ENCODE results near the gene RUNDC3A. TPM values are rescaled to one million over a fixed set of nuclear protein-coding genes. Genes with fewer than 3 reads are reported as not detected.

The RUNDC3A gene
- total and polyA plus RNA-seq, 2 of the 13 experiments (the other 11 are each of a cell fraction or from before 2014, with no cell fraction given): 0.25 TPM; not detected in 1

DNA sequence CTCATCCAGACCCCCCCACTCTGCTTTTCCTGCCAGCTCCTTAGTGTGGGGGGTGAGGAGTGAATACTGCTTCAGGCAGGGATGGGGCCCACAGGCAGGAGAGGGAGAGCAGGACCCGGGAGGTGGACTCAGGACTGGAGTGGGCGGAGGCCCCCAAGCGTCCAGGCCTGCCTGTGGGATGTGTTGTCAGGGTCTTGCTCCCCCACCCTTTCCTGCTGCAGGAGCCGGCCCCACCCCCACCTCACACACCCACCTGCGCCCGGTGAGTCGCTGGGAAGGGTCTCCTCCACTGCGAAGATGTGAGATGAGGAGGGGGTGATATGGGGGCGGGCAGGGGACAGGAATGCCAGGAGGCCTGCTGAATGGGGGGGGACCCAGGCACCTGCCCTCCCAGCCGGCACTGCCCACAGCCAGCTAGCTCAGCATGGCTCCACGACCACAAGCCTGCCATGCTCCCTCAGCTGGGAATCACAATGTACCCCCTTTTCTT, 54.1 kb downstream of the RUNDC3A start:
- peak overlapping the region; percentile 75 to 82 (median 76); a peak in 5 of 6 replicates for H3K4me3 ChIP-seq (replicated peaks in 1 of 3; ENCODE audit: insufficient read depth in 1 of 3, low read depth in 2 of 3, low read length in 3 of 3)
- H3K79me2 ChIP-seq (ENCODE audit: insufficient read depth, low read length): no peaks in the 10 kb centered on the region
- ChIA-PET POLR2A (interaction anchor here (1.7 to 3.2 kb wide), 4 partner anchors 8 to 23 kb away, joined by 4 to 19 read pairs (median 7); partner anchors contain the start of gene GRN), CTCF (ENCODE audit: low intra/inter-chr PET ratio, low total read pairs) (interaction anchor here (1.8 kb wide), 1 partner anchor 8 kb away, joined by 9 read pairs; no protein-coding TSS in a partner anchor)
- no TSS peak for BruUV-seq (replicated peaks)
- no peaks in the 10 kb centered on the region for H4K20me1 ChIP-seq (ENCODE audit: insufficient read depth, low read length)
- intact Hi-C loops (cut with micrococcal nuclease; ENCODE audit: unreplicated experiment) (no loop called here), in situ Hi-C loops (cut with HindIII; ENCODE audit: extremely low pct_ligation_motif_present, low pct_unique_long_range_greater_than_20kb) (no loop called here)
- peaks cover 1 to 14% of the 10 kb centered on the region in 2 experiments; a peak in 3 of 5 replicates for H3K27me3 ChIP-seq (ENCODE audit: control insufficient read depth in 1 of 2, insufficient read depth in 2 of 2, low read length in 2 of 2)
- 37% methylated on average over 8 of the region's 11 CpGs for WGBS (ENCODE audit: low lambda C conversion rate)
- no peaks in the 10 kb centered on the region for H3K9me3 ChIP-seq (ENCODE audit: low read length)
- H3K36me3 ChIP-seq (replicated peaks in 1 of 2; ENCODE audit: control insufficient read depth in 1 of 2, insufficient read depth in 2 of 2, low read length in 2 of 2): no peaks in the 10 kb centered on the region
- H3K4me2 ChIP-seq (ENCODE audit: low read depth, low read length): peak overlapping the region; percentile 98
- H3K27ac ChIP-seq (ENCODE audit: extremely low read length, insufficient read depth, low read length): no peak overlapping the region
- no peak overlapping the region for H2AFZ ChIP-seq (ENCODE audit: low read length)
- H3K4me1 ChIP-seq (ENCODE audit: insufficient read depth, low read length): peaks cover 45% of the 10 kb centered on the region
- DNase-seq (ENCODE audit: low spot score): no peak
- no peak for FAIRE-seq
- peak; percentile 10; the same call in 2 of the 3 replicates for ATAC-seq
- peak overlapping the region; percentile 67; the same call in 1 of the 2 replicates for H3K9ac ChIP-seq (ENCODE audit: insufficient read depth, low read depth, low read length)
- TF ChIP-seq ZBTB10 (CRISPR knock-in tag; IDR thresholded peaks at IDR 0.05; ENCODE audit: borderline replicate concordance): 0 out of 2 replicates have a peak, but pooled peaks have one; percentile 44
- no peak for TF ChIP-seq ZNF432 (CRISPR knock-in tag; IDR thresholded peaks at IDR 0.05; ENCODE audit: borderline replicate concordance)
- TF ChIP-seq ZNF326 (CRISPR knock-in tag; IDR thresholded peaks at IDR 0.05; ENCODE audit: borderline replicate concordance): no peak
- TF ChIP-seq HMG20A (CRISPR knock-in tag; IDR thresholded peaks at IDR 0.05; ENCODE audit: borderline replicate concordance): no peak
- TF ChIP-seq ZNF790 (CRISPR knock-in tag; IDR thresholded peaks at IDR 0.05; ENCODE audit: borderline replicate concordance): 0 out of 2 replicates have a peak, but pooled peaks have one; percentile 49
- no peak for TF ChIP-seq ZNF740 (CRISPR knock-in tag; IDR thresholded peaks at IDR 0.05)
- no peak for TF ChIP-seq ZNF547 (CRISPR knock-in tag; IDR thresholded peaks at IDR 0.05)
- 0 out of 2 replicates have a peak, but pooled peaks have one; percentile 7 for TF ChIP-seq ZC3H13 (CRISPR knock-in tag; IDR thresholded peaks at IDR 0.05)
- TF ChIP-seq PHF21A (CRISPR knock-in tag; IDR thresholded peaks at IDR 0.05): no peak
- TF ChIP-seq NCOR1 (IDR thresholded peaks at IDR 0.05; ENCODE audit: borderline replicate concordance, low read length): no peak
- TF ChIP-seq IRF9 (CRISPR knock-in tag; IDR thresholded peaks at IDR 0.05; ENCODE audit: borderline replicate concordance): no peak
- no peak for TF ChIP-seq HBP1 (CRISPR knock-in tag; IDR thresholded peaks at IDR 0.05; ENCODE audit: low read depth)
- TF ChIP-seq, protein P1, sequence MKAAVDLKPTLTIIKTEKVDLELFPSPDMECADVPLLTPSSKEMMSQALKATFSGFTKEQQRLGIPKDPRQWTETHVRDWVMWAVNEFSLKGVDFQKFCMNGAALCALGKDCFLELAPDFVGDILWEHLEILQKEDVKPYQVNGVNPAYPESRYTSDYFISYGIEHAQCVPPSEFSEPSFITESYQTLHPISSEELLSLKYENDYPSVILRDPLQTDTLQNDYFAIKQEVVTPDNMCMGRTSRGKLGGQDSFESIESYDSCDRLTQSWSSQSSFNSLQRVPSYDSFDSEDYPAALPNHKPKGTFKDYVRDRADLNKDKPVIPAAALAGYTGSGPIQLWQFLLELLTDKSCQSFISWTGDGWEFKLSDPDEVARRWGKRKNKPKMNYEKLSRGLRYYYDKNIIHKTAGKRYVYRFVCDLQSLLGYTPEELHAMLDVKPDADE (CRISPR knock-in tag; IDR thresholded peaks at IDR 0.05): no peak
